ENCODE data around the gene ZNF581. TPM values are rescaled to one million over a fixed set of nuclear protein-coding genes. Genes with fewer than 3 reads are reported as not detected.
A peak's percentile ranks its signal among the peaks of the same experiment; 100 is the strongest.

Gene ZNF581
- total RNA-seq, 3 donors from 2014 or later: 46.2 to 54.1 (median 52.7) TPM

- Mint-ChIP-seq H3K9me3 (no peaks in the 10 kb centered on the region), H3K27me3 (ENCODE audit: low read depth) (no peaks in the 10 kb centered on the region), H3K4me3 (peak overlapping the region; percentile 38), H3K36me3 (ENCODE audit: insufficient read depth) (peaks cover 9% of the 10 kb centered on the region), H3K4me1 (ENCODE audit: low read depth) (peaks cover 45% of the 10 kb centered on the region)
- no peak for ATAC-seq
- no peak for DNase-seq
Observed at GRCh38 chr19:55603581-55604292, 39.7 kb upstream of the ZNF581 start.

GRCh38 chr19:55605207-55605636 is 38.2 kb upstream of the ZNF581 start:
- Mint-ChIP-seq H3K4me1 (ENCODE audit: low read depth) (peaks cover 53% of the 10 kb centered on the region), H3K27me3 (ENCODE audit: low read depth) (no peaks in the 10 kb centered on the region), H3K4me3 (peak overlapping the region; percentile 87), H3K36me3 (ENCODE audit: insufficient read depth) (peaks cover 16% of the 10 kb centered on the region), H3K9me3 (no peaks in the 10 kb centered on the region)
- DNase-seq (peak; percentile 99), ATAC-seq (peak; percentile 77 to 81)

GRCh38 chr19:55605637-55606470 is 37.6 kb upstream of the ZNF581 start, which contains the start of gene ZNF865:
Gene ZNF865, plus strand, starts transcription at chr19:55605647. Its CDS starts 7,972 bp downstream, at chr19:55613619.
- DNase-seq (peak; percentile 59), ATAC-seq (peak; percentile 48 to 53)
- no peaks in the 10 kb centered on the region for H3K9me3 Mint-ChIP-seq
- H3K36me3 Mint-ChIP-seq (ENCODE audit: insufficient read depth): peaks cover 16% of the 10 kb centered on the region
- H3K4me1 Mint-ChIP-seq (ENCODE audit: low read depth): peaks cover 58% of the 10 kb centered on the region
- peak within 1 kb of the TSS; percentile 90 for H3K4me3 Mint-ChIP-seq
- H3K27me3 Mint-ChIP-seq (ENCODE audit: low read depth): no peaks in the 10 kb centered on the region

- Mint-ChIP-seq H3K4me1 (ENCODE audit: low read depth) (peaks cover 58% of the 10 kb centered on the region), H3K4me3 (peak overlapping the region; percentile 90), H3K9me3 (no peaks in the 10 kb centered on the region), H3K27me3 (ENCODE audit: low read depth) (no peaks in the 10 kb centered on the region), H3K36me3 (ENCODE audit: insufficient read depth) (peaks cover 16% of the 10 kb centered on the region)
- DNase-seq: no peak
- ATAC-seq: no peak
Observed at GRCh38 chr19:55606471-55606787, 37.0 kb upstream of the ZNF581 start.

GRCh38 chr19:55606817-55607216 is 36.6 kb upstream of the ZNF581 start:
- Mint-ChIP-seq H3K9me3 (no peaks in the 10 kb centered on the region), H3K4me1 (ENCODE audit: low read depth) (peaks cover 57% of the 10 kb centered on the region), H3K36me3 (ENCODE audit: insufficient read depth) (peaks cover 16% of the 10 kb centered on the region), H3K4me3 (peak overlapping the region; percentile 90), H3K27me3 (ENCODE audit: low read depth) (no peaks in the 10 kb centered on the region)
- ATAC-seq (no peak), DNase-seq (no peak)

- Mint-ChIP-seq H3K27me3 (ENCODE audit: low read depth) (no peaks in the 10 kb centered on the region), H3K4me1 (ENCODE audit: low read depth) (peaks cover 59% of the 10 kb centered on the region), H3K36me3 (ENCODE audit: insufficient read depth) (peaks cover 16% of the 10 kb centered on the region), H3K4me3 (no peak overlapping the region), H3K9me3 (no peaks in the 10 kb centered on the region)
- ATAC-seq (no peak), DNase-seq (no peak)
Observed at GRCh38 chr19:55609326-55609725, 34.1 kb upstream of the ZNF581 start.

- DNase-seq (no peak), ATAC-seq (no peak)
- Mint-ChIP-seq H3K9me3 (no peaks in the 10 kb centered on the region), H3K4me1 (ENCODE audit: low read depth) (peaks cover 47% of the 10 kb centered on the region), H3K4me3 (no peak overlapping the region), H3K36me3 (ENCODE audit: insufficient read depth) (peaks cover 16% of the 10 kb centered on the region), H3K27me3 (ENCODE audit: low read depth) (no peaks in the 10 kb centered on the region)
Observed at GRCh38 chr19:55611300-55611982, 32.0 kb upstream of the ZNF581 start.

GRCh38 chr19:55611983-55612645 is 31.3 kb upstream of the ZNF581 start:
- Mint-ChIP-seq H3K9me3 (no peaks in the 10 kb centered on the region), H3K36me3 (ENCODE audit: insufficient read depth) (peaks cover 15% of the 10 kb centered on the region), H3K4me1 (ENCODE audit: low read depth) (peaks cover 41% of the 10 kb centered on the region), H3K4me3 (no peak overlapping the region), H3K27me3 (ENCODE audit: low read depth) (no peaks in the 10 kb centered on the region)
- no peak for ATAC-seq
- no peak for DNase-seq

GRCh38 chr19:55613396-55613795 is 30.1 kb upstream of the ZNF581 start:
- Mint-ChIP-seq H3K4me3 (no peak overlapping the region), H3K4me1 (ENCODE audit: low read depth) (peaks cover 32% of the 10 kb centered on the region), H3K9me3 (no peaks in the 10 kb centered on the region), H3K36me3 (ENCODE audit: insufficient read depth) (peaks cover 17% of the 10 kb centered on the region), H3K27me3 (ENCODE audit: low read depth) (no peaks in the 10 kb centered on the region)
- DNase-seq: no peak
- no peak for ATAC-seq

- H3K36me3 Mint-ChIP-seq (ENCODE audit: insufficient read depth): peaks cover 17% of the 10 kb centered on the region
- H3K27me3 Mint-ChIP-seq (ENCODE audit: low read depth): no peaks in the 10 kb centered on the region
Observed at GRCh38 chr19:55613930-55614710, 29.3 kb upstream of the ZNF581 start.

GRCh38 chr19:55614711-55615542 is 28.5 kb upstream of the ZNF581 start:
- Mint-ChIP-seq H3K36me3 (ENCODE audit: insufficient read depth) (peaks cover 9% of the 10 kb centered on the region), H3K9me3 (no peaks in the 10 kb centered on the region)
- ATAC-seq: no peak

More at GRCh38 chr19:55613930-55614710, 29.3 kb upstream of the ZNF581 start:
- DNase-seq (no peak), ATAC-seq (no peak)
- no peak overlapping the region for H3K4me3 Mint-ChIP-seq
- no peaks in the 10 kb centered on the region for H3K9me3 Mint-ChIP-seq
- peaks cover 30% of the 10 kb centered on the region for H3K4me1 Mint-ChIP-seq (ENCODE audit: low read depth)

GRCh38 chr19:55615543-55616394 is 27.7 kb upstream of the ZNF581 start:
- H3K36me3 Mint-ChIP-seq (ENCODE audit: insufficient read depth): peaks cover 12% of the 10 kb centered on the region
- no peaks in the 10 kb centered on the region for H3K27me3 Mint-ChIP-seq (ENCODE audit: low read depth)
- no peak for DNase-seq
- H3K9me3 Mint-ChIP-seq: no peaks in the 10 kb centered on the region
- peaks cover 26% of the 10 kb centered on the region for H3K4me1 Mint-ChIP-seq (ENCODE audit: low read depth)
- no peak overlapping the region for H3K4me3 Mint-ChIP-seq
- no peak for ATAC-seq

More at GRCh38 chr19:55614711-55615542, 28.5 kb upstream of the ZNF581 start:
- no peak for DNase-seq
- Mint-ChIP-seq H3K4me1 (ENCODE audit: low read depth) (peaks cover 24% of the 10 kb centered on the region), H3K27me3 (ENCODE audit: low read depth) (no peaks in the 10 kb centered on the region), H3K4me3 (no peak overlapping the region)
